ENCODE results near the gene POLR1G.
"Not testable (repeated sequence)": the region's sequence is repeated elsewhere in the genome, so short reads cannot be mapped to it uniquely, and the experiment has no call there.

Gene POLR1G

GRCh38 chr19:45423033-45423588, 16.7 kb downstream of the POLR1G start:
- no peak for DNase-seq

- peak; percentile 93 for DNase-seq
Measured at GRCh38 chr19:45423589-45424190, 17.2 kb downstream of the POLR1G start, which contains the start of gene ERCC1. Gene ERCC1 (minus strand): TSS chr19:45423917. CDS start chr19:45423374, 543 bp downstream.

GRCh38 chr19:45424191-45425058, 18.0 kb downstream of the POLR1G start:
- no peak for DNase-seq

GRCh38 chr19:45428384-45429231, 22.2 kb downstream of the POLR1G start:
- no peak for DNase-seq

GRCh38 chr19:45429896-45430295, 23.5 kb downstream of the POLR1G start:
- not testable (repeated sequence) for DNase-seq

- not testable (repeated sequence) for DNase-seq
Measured at GRCh38 chr19:45431008-45431407, 24.6 kb downstream of the POLR1G start.

GRCh38 chr19:45432543-45432942, 26.1 kb downstream of the POLR1G start:
- DNase-seq = not testable (repeated sequence)

- no peak for DNase-seq
Measured at GRCh38 chr19:45437328-45437727, 30.9 kb downstream of the POLR1G start.

- DNase-seq = no peak
Measured at GRCh38 chr19:45439190-45439568, 32.7 kb downstream of the POLR1G start.

GRCh38 chr19:45439569-45440258, 33.3 kb downstream of the POLR1G start:
- no peak for DNase-seq

- DNase-seq = no peak
Measured at GRCh38 chr19:45440259-45440638, 33.8 kb downstream of the POLR1G start.

- DNase-seq = no peak
Measured at GRCh38 chr19:45440873-45441654, 34.6 kb downstream of the POLR1G start.

- no peak for DNase-seq
Measured at GRCh38 chr19:45442408-45442777, 35.9 kb downstream of the POLR1G start.

- DNase-seq = no peak
Measured at GRCh38 chr19:45442778-45443461, 36.5 kb downstream of the POLR1G start.

GRCh38 chr19:45443462-45444317, 37.2 kb downstream of the POLR1G start:
- DNase-seq = no peak

- DNase-seq = no peak
Measured at GRCh38 chr19:45444318-45445041, 38.0 kb downstream of the POLR1G start.

GRCh38 chr19:45445139-45445538, 38.7 kb downstream of the POLR1G start:
- no peak for DNase-seq

- no peak for DNase-seq
Measured at GRCh38 chr19:45446295-45446694, 39.9 kb downstream of the POLR1G start.

GRCh38 chr19:45446944-45447343, 40.5 kb downstream of the POLR1G start:
- DNase-seq = no peak
